ENCODE data around the gene TGM2. TPM values are rescaled to one million over a fixed set of nuclear protein-coding genes. Genes with fewer than 3 reads are reported as not detected.
A peak's percentile ranks its signal among the peaks of the same experiment; 100 is the strongest.

Gene TGM2
- 138 and 162 TPM in 2 replicates for total RNA-seq (2022)
- Bru-seq, nascent RNA, result percentile 74 among the genes with signal in this experiment
- BruChase-seq, experiment 1, labeled RNA remaining after a 2-hour chase, result percentile 68 among the genes with signal in this experiment
- BruChase-seq, experiment 2, labeled RNA remaining after a 6-hour chase, result percentile 85 among the genes with signal in this experiment
- long read RNA-seq, full-length matches to known transcripts, result 102 of 322 reads
- long read RNA-seq, partial matches to known transcripts, result 206 of 322 reads
- long read RNA-seq, other reads (novel, unspliced or antisense), result 14 of 322 reads

- DNase-seq, result peak; percentile 94 to 98
- Histone ChIP-seq H3K36me3 (ENCODE audit: control insufficient read depth, insufficient read depth, low read length) (no peaks in the 10 kb centered on the region), H3K9me3 (no peaks in the 10 kb centered on the region), H3K27me3 (replicated peaks; ENCODE audit: control insufficient read depth, insufficient read depth, low read length) (no peaks in the 10 kb centered on the region), H3K4me3 (ENCODE audit: low read depth, low read length) (peak within 1 kb of the TSS; percentile 44), H3K4me1 (peaks cover 38% of the 10 kb centered on the region)
- TF ChIP-seq, protein P1, sequence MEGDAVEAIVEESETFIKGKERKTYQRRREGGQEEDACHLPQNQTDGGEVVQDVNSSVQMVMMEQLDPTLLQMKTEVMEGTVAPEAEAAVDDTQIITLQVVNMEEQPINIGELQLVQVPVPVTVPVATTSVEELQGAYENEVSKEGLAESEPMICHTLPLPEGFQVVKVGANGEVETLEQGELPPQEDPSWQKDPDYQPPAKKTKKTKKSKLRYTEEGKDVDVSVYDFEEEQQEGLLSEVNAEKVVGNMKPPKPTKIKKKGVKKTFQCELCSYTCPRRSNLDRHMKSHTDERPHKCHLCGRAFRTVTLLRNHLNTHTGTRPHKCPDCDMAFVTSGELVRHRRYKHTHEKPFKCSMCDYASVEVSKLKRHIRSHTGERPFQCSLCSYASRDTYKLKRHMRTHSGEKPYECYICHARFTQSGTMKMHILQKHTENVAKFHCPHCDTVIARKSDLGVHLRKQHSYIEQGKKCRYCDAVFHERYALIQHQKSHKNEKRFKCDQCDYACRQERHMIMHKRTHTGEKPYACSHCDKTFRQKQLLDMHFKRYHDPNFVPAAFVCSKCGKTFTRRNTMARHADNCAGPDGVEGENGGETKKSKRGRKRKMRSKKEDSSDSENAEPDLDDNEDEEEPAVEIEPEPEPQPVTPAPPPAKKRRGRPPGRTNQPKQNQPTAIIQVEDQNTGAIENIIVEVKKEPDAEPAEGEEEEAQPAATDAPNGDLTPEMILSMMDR (IDR thresholded peaks at IDR 0.05; ENCODE audit: insufficient read depth in 1 of 2, low read depth in 1 of 2, low read length in 1 of 2, severe bottlenecking in 1 of 2, unreplicated experiment in 1 of 2), result peak; percentile 97 to 98
- H3K4me1 Mint-ChIP-seq (ENCODE audit: low read depth, unreplicated experiment), result peaks cover 21% of the 10 kb centered on the region
- no peaks in the 10 kb centered on the region for H3K27me3 Mint-ChIP-seq (ENCODE audit: insufficient read depth, unreplicated experiment)
- ChIA-PET CTCF (interaction anchor here (0.9 to 4.4 kb wide), 9 partner anchors 21 to 108 kb away, joined by 3 to 32 read pairs (median 9); no protein-coding TSS in a partner anchor), POLR2A (interaction anchor here (1.9 kb wide), 1 partner anchor 21 kb away, joined by 6 read pairs; no protein-coding TSS in a partner anchor)
- intact Hi-C loops (cut with micrococcal nuclease; ENCODE audit: unreplicated experiment), result loop anchor here (1.0 to 2.0 kb wide), 7 partner anchors 22 to 108 kb away; no protein-coding TSS in a partner anchor
- peak within 1 kb of the TSS; percentile 6 for H3K27ac Mint-ChIP-seq (ENCODE audit: unreplicated experiment)
- no peaks in the 10 kb centered on the region for H3K9me3 Mint-ChIP-seq (ENCODE audit: unreplicated experiment)
- H3K36me3 Mint-ChIP-seq (ENCODE audit: insufficient read depth, unreplicated experiment), result peaks cover 11% of the 10 kb centered on the region
- BruUV-seq (replicated peaks), result no TSS peak
- H3K4me3 Mint-ChIP-seq (ENCODE audit: unreplicated experiment), result peak within 1 kb of the TSS; percentile 67
Observed at GRCh38 chr20:38165089-38165965, at the start of gene TGM2. TSS of gene TGM2 (minus strand) at chr20:38165270. CDS start at chr20:38165198, 72 bp downstream.

DNA sequence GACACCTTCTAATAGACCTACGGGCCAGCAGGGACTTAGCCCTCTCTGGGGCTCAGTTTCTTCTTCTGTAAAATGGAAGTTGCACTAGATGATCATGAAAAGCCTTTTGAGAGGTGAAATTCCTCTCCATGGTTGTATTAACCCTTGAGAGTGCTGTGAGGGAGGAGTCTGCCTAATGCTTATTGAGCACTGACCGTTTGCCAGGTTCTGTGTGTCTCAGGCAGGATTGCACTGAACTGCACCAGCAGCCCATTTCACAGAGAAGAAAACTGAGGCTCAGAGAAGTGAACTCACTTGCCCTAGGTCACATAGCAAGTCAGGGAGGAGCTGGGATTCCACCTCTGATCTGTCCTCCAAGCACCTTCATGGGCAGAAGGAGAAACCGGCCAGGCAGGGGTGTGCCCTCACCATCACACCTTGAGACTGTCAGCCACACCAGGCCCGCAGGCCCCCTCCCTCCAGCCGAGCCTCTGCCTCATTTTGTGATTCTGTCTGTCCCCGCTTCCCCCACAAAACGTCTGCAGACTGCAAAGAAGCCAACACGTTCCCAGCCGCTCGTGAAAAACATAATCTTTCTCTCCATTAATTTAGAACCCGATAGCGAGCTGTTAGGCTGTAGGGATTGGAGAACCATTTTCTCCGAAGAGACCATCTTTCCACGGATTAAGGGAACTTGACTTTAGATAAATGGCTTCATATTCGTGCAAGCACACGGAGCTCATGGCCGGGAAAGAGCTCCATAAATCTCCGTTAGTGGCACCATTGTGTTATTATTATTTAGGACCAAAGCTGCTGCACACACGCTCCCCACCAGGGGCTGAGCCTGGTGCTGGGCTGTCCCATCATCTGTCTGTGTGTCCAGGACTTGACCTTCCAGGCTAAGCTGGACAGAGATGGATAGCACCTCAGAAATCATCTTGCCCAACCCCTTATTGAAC is 49.5 kb upstream of the TGM2 start:
- intact Hi-C loops (cut with micrococcal nuclease; ENCODE audit: unreplicated experiment), result no loop called here
- H3K9me3 ChIP-seq, result no peaks in the 10 kb centered on the region
- H3K27ac Mint-ChIP-seq (ENCODE audit: unreplicated experiment), result no peak overlapping the region
- H3K9me3 Mint-ChIP-seq (ENCODE audit: unreplicated experiment), result no peaks in the 10 kb centered on the region
- TF ChIP-seq, protein P1 (IDR thresholded peaks at IDR 0.05; ENCODE audit: insufficient read depth in 1 of 2, low read depth in 1 of 2, low read length in 1 of 2, severe bottlenecking in 1 of 2, unreplicated experiment in 1 of 2), result peak; percentile 32 to 49
- H3K27me3 ChIP-seq (replicated peaks; ENCODE audit: control insufficient read depth, insufficient read depth, low read length), result no peaks in the 10 kb centered on the region
- DNase-seq, result no peak
- POLR2A ChIA-PET, result no interaction called here
- H3K36me3 Mint-ChIP-seq (ENCODE audit: insufficient read depth, unreplicated experiment), result no peaks in the 10 kb centered on the region
- BruUV-seq (replicated peaks), result no TSS peak
- H3K27me3 Mint-ChIP-seq (ENCODE audit: insufficient read depth, unreplicated experiment), result no peaks in the 10 kb centered on the region
- no peak overlapping the region for H3K4me3 ChIP-seq (ENCODE audit: low read depth, low read length)
- H3K36me3 ChIP-seq (ENCODE audit: control insufficient read depth, insufficient read depth, low read length), result no peaks in the 10 kb centered on the region
- no peaks in the 10 kb centered on the region for H3K4me1 Mint-ChIP-seq (ENCODE audit: low read depth, unreplicated experiment)
- H3K4me1 ChIP-seq, result peaks cover 13% of the 10 kb centered on the region
- H3K4me3 Mint-ChIP-seq (ENCODE audit: unreplicated experiment), result no peak overlapping the region
- CTCF ChIA-PET, result interaction anchor here (0.6 to 2.2 kb wide), 5 partner anchors 20 to 157 kb away, joined by 3 to 11 read pairs (median 4); no protein-coding TSS in a partner anchor

Measured in Caco-2 (cell line).